GM19468 (cell line): ENCODE results near the gene QKI.
"Not testable (repeated sequence)": the region's sequence is repeated elsewhere in the genome, so short reads cannot be mapped to it uniquely, and the experiment has no call there.

Source experiments
- ATAC-seq: cut with Tn5 transposase; IDR thresholded peaks from one replicate; pipeline ENCODE4 v1.9.1; 2021; ENCODE audit warnings: mild to moderate bottlenecking, moderate library complexity, moderate number of reproducible peaks; ENCODE audit not compliant: unreplicated experiment; ENCODE audit errors: extremely low read depth

The QKI gene

GRCh38 chr6:163565140-163565539 is 150.6 kb downstream of the QKI start:
- no peak for ATAC-seq

DNA sequence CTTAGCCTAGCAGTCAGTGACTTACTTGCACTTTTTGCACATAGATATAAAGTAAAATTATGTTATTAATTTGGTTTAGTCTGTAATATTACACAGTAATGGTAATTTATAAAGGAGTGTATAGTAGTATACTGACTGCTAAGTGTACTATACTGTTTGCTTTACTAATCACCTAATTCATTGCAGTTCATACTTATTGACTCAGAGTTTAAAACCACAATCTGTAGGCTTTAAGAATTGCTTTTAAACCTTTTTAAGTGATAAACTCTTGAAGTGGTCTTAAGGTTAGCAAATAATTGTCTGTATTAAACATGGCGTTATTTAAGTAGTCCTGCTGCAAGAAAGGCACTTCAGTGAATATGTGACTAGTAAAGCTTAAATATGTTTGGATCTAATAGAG is 151.5 kb downstream of the QKI start:
- no peak for ATAC-seq

DNA sequence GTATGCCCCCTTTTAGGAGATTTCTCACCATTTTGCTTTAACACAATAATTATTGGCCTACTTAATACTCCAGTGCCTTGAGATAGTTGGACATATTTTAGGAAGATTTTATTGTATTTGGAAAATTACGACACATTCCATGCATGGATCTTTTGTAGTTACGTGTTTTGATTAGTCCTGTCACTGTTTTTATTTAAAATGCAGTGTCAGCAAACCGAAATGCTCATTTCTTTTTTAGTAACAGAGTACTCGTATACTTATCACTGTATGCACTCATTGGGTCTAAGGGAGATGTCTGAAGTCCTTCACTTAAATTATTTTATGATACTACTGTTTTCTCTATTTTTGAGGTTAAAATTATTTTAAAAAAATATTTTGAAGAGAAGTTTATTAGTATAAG is 153.8 kb downstream of the QKI start:
- no peak for ATAC-seq

DNA sequence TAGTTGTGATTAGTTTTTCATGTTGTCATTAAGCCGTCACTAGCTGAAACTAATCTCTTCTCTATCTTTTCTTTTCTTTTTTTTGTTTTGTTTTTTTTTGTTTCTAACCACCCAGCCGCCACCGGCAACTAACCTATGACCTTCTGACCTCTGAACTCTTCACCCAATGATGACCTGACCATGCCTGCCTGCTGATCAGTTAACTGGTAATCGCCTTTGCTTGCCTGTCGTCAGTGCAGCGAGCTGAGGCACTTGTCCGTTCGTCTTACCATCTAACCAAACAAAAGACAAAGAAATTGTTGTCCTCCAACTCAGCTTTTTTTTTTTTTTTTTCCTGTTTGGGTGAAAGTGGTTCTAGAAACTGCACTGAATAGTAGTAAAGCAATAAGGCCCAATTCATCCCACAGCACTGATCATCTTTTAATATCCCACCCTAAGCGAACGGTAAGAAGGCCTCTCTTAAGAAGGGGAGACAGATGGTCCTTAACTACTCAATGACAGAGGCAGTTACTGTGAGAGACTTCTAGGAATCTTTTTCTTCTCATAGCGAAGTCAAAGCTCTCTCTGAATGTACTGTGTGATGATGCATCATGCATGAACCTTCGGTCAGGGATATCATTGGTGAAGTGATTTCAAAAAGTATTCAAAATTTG is 156.2 kb downstream of the QKI start:
- no peak for ATAC-seq

- ATAC-seq: no peak
Measured at GRCh38 chr6:163571730-163572129, 157.2 kb downstream of the QKI start.

GRCh38 chr6:163572612-163573011 is 158.1 kb downstream of the QKI start:
- no peak for ATAC-seq

DNA sequence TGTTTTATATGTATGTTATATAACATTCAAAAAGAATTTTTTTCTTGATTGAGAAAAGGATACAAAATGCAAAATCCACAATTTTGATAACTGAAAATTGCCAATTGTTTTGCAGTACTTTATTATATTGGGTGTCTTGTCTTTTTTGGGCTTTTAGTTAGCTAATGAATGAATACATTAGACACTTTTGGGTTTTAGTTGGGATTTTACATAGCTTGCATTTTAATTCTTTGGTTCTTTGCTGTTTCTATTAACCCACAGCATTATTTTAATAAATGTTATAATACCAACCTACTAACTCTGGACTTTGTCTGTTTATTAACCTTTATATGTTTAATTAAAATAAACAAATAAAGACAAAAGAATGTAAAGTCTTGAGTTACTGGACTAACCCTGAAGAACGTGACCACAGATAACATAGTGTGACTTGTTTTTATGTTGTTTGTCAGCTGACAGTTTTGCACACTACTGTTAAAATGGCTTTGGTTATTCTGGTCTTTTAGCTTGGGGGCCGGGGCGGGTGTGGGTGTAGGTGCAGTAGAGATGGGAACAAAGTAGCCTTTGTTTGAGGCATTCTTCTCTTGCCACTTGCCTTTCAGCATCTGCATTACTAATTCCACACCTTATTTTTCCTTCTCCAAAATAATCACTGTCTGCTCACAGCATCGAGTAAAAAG is 159.1 kb downstream of the QKI start:
- no peak for ATAC-seq

DNA sequence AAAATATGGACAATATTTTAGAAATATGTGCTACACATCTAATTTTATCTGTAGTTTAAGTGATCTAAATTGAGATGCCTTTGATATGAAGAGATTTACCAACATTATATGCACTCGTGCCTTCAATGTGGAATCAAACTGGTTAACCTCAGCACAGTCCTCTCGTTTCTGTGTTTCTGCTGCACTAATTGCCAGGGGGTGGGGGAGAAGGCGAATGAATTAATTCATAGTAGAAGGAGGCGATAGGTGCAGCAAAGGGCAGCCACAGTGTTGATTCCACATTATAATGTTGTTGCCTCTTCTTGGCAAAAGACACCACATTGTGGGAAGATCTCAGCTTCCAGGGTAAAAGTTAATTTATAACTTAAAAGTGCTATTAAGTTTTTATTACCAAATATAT is 161.6 kb downstream of the QKI start:
- ATAC-seq: no peak

DNA sequence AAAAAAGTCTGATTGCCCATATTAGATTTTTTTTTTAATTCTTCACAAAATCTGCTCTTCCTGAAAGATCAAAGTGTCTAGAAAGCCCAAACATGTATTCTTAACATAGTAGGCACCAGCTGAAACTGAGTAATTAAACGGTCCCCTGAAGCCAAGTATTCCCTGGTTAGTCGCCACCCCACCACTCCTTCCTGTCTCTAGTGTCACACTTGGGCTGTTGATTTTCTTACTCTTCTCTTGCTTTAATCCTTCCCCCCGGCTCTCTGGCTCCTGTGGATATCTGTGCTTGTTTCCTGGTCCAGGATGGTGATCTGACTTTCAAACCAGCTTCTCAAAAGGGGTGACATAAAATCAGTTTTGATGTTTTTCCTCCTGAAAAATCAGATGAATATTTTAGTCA is 162.9 kb downstream of the QKI start:
- no peak for ATAC-seq

DNA sequence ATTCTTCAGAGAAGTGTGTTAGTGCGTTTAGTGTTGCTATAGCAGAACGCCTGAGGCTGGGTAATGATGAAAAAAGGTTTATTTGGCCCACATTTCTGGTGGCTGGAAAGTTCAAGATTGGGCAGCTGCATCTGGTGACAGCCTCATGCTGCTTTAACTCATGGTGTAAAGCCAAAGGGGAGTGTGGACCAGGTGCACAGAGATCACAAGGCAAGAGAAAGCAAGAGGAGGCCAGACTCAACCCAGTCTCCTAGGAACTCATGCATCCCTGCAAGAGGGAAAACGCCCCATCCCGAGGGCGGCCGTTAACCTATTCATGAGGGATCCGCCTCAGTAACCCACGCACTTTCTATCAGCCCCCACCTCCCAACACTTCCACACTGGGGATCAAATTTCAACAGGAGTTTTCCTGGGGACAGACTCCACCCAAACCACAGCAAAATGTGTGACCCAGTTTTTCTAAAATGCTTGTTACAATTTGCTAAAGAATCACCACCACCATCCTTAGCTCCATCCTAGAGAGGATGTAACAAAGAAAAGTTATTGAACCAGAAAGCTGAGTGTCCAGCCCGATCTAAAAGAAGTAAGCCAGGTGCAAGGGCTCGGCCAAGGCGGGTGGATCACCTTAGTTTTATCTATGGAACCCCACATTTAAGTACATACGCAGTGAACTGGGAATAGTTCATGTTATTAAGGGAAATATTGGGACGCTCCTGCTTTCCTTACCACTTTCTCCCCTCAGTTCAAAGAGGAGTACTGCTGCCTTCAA is 164.8 kb downstream of the QKI start:
- no peak for ATAC-seq

- ATAC-seq: no peak
Measured at GRCh38 chr6:163579880-163580295, 165.4 kb downstream of the QKI start.

DNA sequence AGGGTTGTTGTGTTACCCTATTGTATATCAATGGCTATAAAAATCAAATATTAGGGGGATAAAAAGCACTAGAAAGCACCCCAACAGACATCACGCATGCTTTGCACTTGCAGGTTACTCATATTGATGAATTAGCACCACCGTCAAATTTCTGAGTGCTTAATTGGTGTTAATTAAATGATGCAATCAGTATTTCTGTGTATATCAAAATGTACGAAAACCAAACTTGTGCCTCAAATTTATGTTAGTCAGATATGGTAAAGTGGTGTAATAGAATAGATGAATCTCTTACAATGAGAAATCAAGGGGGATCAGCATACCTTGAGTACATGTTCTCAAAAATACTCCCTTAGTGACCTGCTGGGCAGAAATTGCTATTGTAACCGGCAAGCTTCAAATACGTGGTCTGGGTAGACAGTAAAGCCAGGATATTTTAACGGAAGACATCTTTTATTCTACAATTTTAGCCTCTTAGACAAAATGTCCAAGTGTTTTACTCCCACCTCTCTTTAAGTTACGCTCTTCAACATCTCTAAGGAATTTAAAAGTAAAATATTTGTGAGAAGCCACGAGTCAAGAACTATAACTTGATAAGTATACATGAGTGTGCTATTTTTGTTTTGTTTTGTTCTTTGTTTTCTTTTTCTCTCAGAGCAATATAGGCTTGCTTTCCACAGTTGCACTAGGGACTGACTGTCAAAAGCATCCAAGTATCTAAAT is 166.0 kb downstream of the QKI start:
- ATAC-seq: no peak

- ATAC-seq: no peak
Measured at GRCh38 chr6:163583558-163583957, 169.0 kb downstream of the QKI start.

DNA sequence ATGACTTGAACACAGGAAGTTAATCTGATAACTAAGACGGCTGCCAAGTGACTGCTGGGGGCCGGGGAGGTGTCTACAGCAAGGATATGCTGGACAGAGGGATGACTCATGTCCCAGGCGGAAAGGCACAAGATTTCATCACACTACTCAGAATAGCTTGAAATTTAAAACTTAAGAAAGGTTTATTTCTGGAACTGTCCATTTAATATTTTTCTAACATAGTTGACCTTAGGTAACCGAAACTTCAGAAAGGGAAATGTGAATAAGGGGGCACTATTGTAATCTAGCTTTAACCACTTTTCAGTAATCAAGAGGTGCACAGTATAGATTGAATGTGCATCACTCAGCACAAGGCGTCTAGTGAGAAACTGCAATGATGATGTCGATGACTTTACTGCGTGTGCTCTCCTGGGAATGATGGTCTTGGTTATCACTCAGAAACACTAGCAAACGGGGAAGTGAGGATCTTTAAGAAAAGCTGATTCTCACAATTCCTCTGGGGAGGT is 171.5 kb downstream of the QKI start:
- no peak for ATAC-seq

DNA sequence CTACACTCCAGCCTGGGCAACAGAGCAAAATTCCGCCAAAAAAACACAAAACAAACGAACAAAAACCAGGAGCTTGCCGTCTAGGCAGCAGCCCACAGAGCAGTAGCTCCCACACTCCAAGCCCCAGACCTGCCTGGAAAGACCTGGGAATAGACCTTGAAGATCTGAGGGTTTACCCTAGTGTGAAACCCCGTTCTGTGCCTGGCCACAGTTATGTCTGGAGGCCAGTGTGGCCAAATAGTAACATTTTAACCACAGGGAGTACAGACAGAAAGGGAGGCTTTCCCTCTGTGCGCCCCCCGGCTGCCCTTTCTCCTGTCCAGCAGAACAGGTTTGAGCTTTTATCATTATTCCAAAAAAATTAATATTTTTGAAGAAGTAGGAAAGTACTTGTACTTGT is 172.4 kb downstream of the QKI start:
- ATAC-seq: no peak

DNA sequence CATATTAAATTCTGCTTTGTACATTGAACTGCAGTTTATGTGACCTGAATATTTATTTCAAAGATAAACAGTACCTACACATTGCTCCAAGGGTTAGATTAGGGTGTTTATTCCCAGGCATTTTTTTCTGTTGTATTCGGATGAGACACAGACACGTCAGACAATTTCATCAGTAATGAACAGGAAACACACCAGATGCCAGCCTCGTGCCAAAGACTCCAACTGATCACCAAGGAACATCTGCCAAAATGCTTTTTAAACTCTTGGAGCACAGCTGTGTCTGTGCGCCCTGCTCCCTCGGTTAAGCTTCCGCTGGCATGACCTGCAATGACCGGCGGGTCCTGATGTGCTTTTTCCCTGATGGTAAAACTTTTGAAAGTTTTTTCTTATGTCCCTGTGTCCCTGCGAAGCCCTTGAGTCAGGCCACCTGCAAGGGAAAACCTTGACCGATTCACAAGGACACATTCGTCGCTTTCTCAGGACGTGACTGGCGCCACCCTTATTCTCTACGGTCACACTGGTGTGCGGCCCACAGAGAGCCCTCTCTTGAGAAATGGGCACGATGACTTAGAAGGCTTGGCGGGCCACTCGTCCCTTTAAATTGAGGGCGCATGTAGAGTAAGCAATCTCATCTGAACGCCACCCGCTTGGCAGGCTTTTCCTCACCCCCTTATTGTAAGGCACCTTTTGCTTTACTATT is 173.9 kb downstream of the QKI start:
- no peak for ATAC-seq

GRCh38 chr6:163589387-163589786 is 174.9 kb downstream of the QKI start:
- no peak for ATAC-seq

DNA sequence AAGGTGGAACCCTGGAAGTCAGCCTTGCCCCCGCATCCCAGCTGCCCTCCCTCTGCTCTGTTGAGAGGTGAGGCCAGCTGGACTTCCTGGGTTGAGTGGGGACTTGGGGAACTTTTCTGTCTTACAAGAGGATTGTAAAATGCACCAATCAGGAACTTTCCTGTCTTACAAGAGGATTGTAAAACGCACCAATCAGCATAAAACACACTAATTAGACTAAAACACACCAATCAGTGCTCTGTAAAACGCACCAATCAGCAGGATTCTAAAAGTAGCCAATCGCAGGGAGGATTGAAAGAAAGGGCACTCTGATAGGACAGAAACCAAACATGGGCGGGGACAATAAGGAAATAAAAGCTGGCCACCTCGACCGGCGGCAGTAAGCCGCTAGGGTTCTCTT is 175.6 kb downstream of the QKI start:
- not testable (repeated sequence) for ATAC-seq

- no peak for ATAC-seq
Measured at GRCh38 chr6:163592872-163593271, 178.4 kb downstream of the QKI start.

GRCh38 chr6:163596174-163596573 is 181.7 kb downstream of the QKI start:
- ATAC-seq: no peak
